Stimulated activated CD8-positive, alpha-beta memory T cell treated with anti-CD3 and anti-CD28 coated beads, Interleukin-7, amount 100 ng/mL, for 4 hours (primary cell): ENCODE results near the gene PCID2.
"Not testable (repeated sequence)": the region's sequence is repeated elsewhere in the genome, so short reads cannot be mapped to it uniquely, and the experiment has no call there.

ENCODE experiments used
- DNase-seq, 2 donors: peaks; one replicate each; pipeline ENCODE4 v3.0.0-alpha.2; 2020; ENCODE audit warnings: low read depth in 2 of 2

The PCID2 gene

GRCh38 chr13:113166266-113166665 is 42.2 kb downstream of the PCID2 start:
- DNase-seq, result no peak

- no peak for DNase-seq
Measured at GRCh38 chr13:113164492-113164891, 44.0 kb downstream of the PCID2 start.

GRCh38 chr13:113162783-113163685 is 45.4 kb downstream of the PCID2 start:
- DNase-seq, result no peak

- not testable (repeated sequence) for DNase-seq
Measured at GRCh38 chr13:113161975-113162374, 46.5 kb downstream of the PCID2 start.

- no peak for DNase-seq
Measured at GRCh38 chr13:113161433-113161832, 47.0 kb downstream of the PCID2 start.

- no peak for DNase-seq
Measured at GRCh38 chr13:113160983-113161382, 47.5 kb downstream of the PCID2 start.

GRCh38 chr13:113159701-113160100 is 48.8 kb downstream of the PCID2 start:
- no peak for DNase-seq

GRCh38 chr13:113158946-113159345 is 49.5 kb downstream of the PCID2 start:
- no peak for DNase-seq

GRCh38 chr13:113157929-113158747 is 50.3 kb downstream of the PCID2 start, which contains the start of gene PROZ:
Gene PROZ, plus strand, starts transcription at chr13:113158648. Its CDS starts 13 bp downstream, at chr13:113158661.
- no peak for DNase-seq

GRCh38 chr13:113157206-113157928 is 51.1 kb downstream of the PCID2 start:
- no peak for DNase-seq

GRCh38 chr13:113155982-113156655 is 52.4 kb downstream of the PCID2 start:
- no peak for DNase-seq

GRCh38 chr13:113155201-113155600 is 53.3 kb downstream of the PCID2 start:
- no peak for DNase-seq

- peak; percentile 48 to 71 for DNase-seq
Measured at GRCh38 chr13:113153810-113154748, 54.4 kb downstream of the PCID2 start.

- DNase-seq, result no peak
Measured at GRCh38 chr13:113152984-113153809, 55.3 kb downstream of the PCID2 start.

- no peak for DNase-seq
Measured at GRCh38 chr13:113152691-113152983, 55.8 kb downstream of the PCID2 start.

GRCh38 chr13:113151745-113152690 is 56.5 kb downstream of the PCID2 start:
- no peak for DNase-seq

- no peak for DNase-seq
Measured at GRCh38 chr13:113150550-113151365, 57.7 kb downstream of the PCID2 start.
